SJCRH30 (cell line): ENCODE measurements around the gene MAGEA1. TPM values are rescaled to one million over a fixed set of nuclear protein-coding genes. Genes with fewer than 3 reads are reported as not detected.

Experiments
- DNase-seq, 2 experiments: peaks; one replicate each; pipeline ENCODE4 v3.0.0-alpha.2; 2015 to 2020
- H3K27ac ChIP-seq: fragments of 250-450 bp; sonication (Bioruptor Pico); 2 replicates; pipeline ENCODE4 v1.5.1; 2020; ENCODE audit warnings: mild to moderate bottlenecking, moderate library complexity
- H3K27me3 ChIP-seq: fragments of 250-450 bp; sonication (Bioruptor Pico); 2 replicates; pipeline ENCODE4 v1.5.1; 2020; ENCODE audit warnings: mild to moderate bottlenecking, moderate library complexity
- H3K36me3 ChIP-seq: fragments of 250-450 bp; sonication (Bioruptor Pico); 2 replicates; pipeline ENCODE4 v1.5.1; 2020; ENCODE audit warnings: mild to moderate bottlenecking, moderate library complexity
- H3K4me1 ChIP-seq: fragments of 250-450 bp; sonication (Bioruptor Pico); 2 replicates; pipeline ENCODE4 v1.5.1; 2020; ENCODE audit warnings: mild to moderate bottlenecking, moderate library complexity
- H3K4me3 ChIP-seq: fragments of 250-450 bp; sonication (Bioruptor Pico); 2 replicates; pipeline ENCODE4 v1.5.1; 2020; ENCODE audit warnings: mild to moderate bottlenecking, moderate library complexity
- H3K9me3 ChIP-seq: fragments of 250-450 bp; sonication (Bioruptor Pico); replicated peaks from 2 replicates; pipeline ENCODE4 v1.5.1; 2020; ENCODE audit warnings: mild to moderate bottlenecking, moderate library complexity
- total RNA-seq: library from RNA; depleted of rRNA; stranded (reverse); fragments of >200 nt; shearing (Covaris generic); gene quantifications from 2 replicates; pipeline ENCODE4 v1.2.3, GENCODE V29; 2014; rRNA removed

MAGEA1 gene
- total RNA-seq, 1 experiment from 2014 or later: not detected

DNA sequence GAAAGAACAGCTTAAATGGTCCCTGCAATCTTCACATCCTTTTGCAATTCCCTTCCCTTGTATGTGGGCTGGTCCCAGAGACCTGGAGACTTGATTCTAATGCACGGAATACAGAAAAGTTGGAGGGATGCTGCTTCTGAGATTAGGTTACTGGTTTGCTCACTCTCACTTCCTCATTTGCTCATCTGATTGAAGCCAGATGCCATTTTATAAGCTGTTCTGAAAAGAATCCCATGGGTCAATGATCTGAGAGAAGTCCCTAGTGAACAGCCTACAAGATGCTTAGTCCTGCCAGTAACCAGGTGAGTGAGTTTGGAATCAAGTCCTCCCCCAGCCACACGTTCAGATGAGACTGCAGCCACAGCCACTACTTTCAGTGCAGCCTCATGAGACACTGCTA is 35.9 kb downstream of the MAGEA1 start:
- H3K4me1 ChIP-seq: no peaks in the 10 kb centered on the region
- H3K9me3 ChIP-seq: no peaks in the 10 kb centered on the region
- H3K36me3 ChIP-seq: no peaks in the 10 kb centered on the region
- H3K4me3 ChIP-seq: no peak overlapping the region
- no peak for DNase-seq
- H3K27ac ChIP-seq: no peak overlapping the region
- no peaks in the 10 kb centered on the region for H3K27me3 ChIP-seq

DNA sequence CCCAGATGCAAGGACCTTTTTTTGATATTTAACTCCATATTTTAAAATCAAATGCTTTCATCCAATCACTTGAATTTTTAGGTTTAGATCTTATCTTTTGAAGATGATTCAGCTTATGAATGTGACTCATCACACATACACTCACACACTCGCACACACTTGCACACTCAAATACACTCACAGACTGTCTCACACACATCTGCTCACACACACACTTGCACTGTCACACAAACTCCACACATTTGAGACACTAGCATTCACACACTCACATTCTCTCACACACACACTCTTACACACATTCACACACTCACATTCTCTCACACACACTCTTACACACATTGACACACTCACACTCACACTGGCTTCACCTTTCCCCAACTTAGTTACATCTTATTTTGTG is 37.8 kb downstream of the MAGEA1 start:
- no peak overlapping the region for H3K4me3 ChIP-seq

DNA sequence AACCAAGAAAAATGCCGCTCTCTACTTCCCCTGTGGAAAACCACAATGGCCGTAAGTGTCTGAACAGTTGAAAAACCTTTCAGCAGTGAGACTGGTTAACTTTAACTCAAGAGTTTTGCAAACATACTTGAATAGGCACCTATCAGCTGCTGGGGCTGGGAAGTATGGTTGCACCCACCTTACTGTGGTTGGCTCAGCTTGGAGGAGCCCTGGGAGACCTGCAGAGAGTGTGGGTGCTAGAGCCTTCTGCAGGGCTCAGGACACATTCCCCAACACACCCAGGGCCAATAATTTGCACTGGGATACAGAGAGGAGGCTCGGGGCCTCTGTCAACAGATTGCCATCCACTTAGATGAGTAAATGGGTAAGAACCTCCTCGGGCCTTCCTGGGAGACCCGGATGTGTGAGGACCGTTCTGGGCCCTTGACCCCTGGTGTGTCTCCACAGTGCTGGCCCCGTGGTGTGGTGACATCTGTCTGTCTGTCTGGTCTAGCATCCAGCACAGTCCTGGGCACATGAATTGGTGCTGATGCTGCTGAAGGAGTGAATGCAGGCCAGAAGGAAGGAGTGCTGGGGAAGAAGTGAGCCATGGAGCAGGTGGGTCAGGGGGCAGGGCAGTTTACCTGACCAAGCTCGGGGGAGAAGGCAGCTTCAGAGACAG is 46.5 kb downstream of the MAGEA1 start:
- H3K27me3 ChIP-seq: no peaks in the 10 kb centered on the region
- no peak overlapping the region for H3K4me3 ChIP-seq
- DNase-seq: no peak

More for the DNA sequence above, 37.8 kb downstream of the MAGEA1 start:
- H3K27me3 ChIP-seq: no peaks in the 10 kb centered on the region
- no peaks in the 10 kb centered on the region for H3K36me3 ChIP-seq
- no peak overlapping the region for H3K27ac ChIP-seq
- no peaks in the 10 kb centered on the region for H3K4me1 ChIP-seq
- no peak for DNase-seq
- no peaks in the 10 kb centered on the region for H3K9me3 ChIP-seq

DNA sequence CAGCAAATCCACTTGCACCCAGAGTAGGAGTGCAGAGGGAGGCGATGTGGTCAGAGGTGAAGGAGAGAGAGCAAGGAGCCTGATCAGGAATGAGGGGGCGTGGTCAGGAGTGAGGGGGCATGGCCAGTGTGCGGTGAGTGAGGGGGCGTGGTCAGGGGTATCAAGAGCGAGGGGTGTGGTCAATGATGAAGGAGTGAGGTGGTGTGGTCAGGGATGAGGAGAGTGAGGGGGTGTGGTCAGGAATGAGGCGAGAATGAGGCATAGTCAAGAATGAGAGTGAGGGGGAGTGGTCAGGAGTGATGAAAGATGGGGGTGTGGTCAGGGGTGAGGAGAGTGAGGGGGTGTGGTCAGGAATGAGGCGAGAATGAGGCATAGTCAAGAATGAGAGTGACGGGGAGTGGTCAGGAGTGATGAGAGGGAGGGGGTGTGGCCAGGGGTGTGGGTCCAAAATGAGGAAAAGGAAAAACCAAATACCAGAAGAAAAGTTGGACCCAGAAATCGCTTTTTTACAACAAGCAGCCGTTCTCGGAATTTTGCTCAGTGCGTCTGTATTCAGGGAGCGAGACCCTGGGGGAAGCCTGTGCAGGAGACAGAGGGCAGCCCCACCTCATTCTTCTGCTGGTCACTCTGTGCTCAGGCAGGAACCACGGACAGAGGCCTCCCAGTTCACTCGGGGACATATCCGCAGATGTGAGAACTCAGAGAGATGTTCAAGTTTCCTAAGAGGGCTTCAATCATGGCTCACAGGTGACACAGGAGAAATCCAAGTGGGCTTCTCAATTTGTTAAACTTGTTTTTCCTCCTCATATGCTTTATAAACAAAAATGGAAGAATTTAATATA is 47.5 kb downstream of the MAGEA1 start:
- H3K4me1 ChIP-seq: no peaks in the 10 kb centered on the region
- H3K27me3 ChIP-seq: no peaks in the 10 kb centered on the region
- DNase-seq: peak; percentile 4 to 13
- H3K36me3 ChIP-seq: no peaks in the 10 kb centered on the region
- no peaks in the 10 kb centered on the region for H3K9me3 ChIP-seq
- no peak overlapping the region for H3K27ac ChIP-seq
- H3K4me3 ChIP-seq: no peak overlapping the region

More for the DNA sequence above, 46.5 kb downstream of the MAGEA1 start:
- Histone ChIP-seq H3K9me3 (no peaks in the 10 kb centered on the region), H3K27ac (no peak overlapping the region), H3K36me3 (no peaks in the 10 kb centered on the region), H3K4me1 (no peaks in the 10 kb centered on the region)

Other genes with a start within 250 kb of the MAGEA1 start
- gene PNMA5, start 185.2 kb upstream of the MAGEA1 start, total RNA-seq: not detected in 2 replicates
- gene PNMA3, start 122.8 kb upstream of the MAGEA1 start, total RNA-seq: not detected in 2 replicates
- gene PNMA6A, start 106.8 kb upstream of the MAGEA1 start, total RNA-seq: not detected in 2 replicates
- gene PNMA6F, start 142.5 kb downstream of the MAGEA1 start, total RNA-seq: not detected in 2 replicates
- 12.8 and 13.4 TPM in 2 replicates for gene ZNF275, start 154.9 kb downstream of the MAGEA1 start, total RNA-seq
- gene PNMA6E, start 222.1 kb downstream of the MAGEA1 start, total RNA-seq: not detected in 2 replicates
- not detected in 2 replicates for gene ZFP92, start 232.2 kb downstream of the MAGEA1 start, total RNA-seq